H9 (cell line): ENCODE measurements around the gene TNRC18. TPM values are rescaled to one million over a fixed set of nuclear protein-coding genes. Genes with fewer than 3 reads are reported as not detected.

Experiments
- DNase-seq: peaks from one replicate; pipeline ENCODE4 v3.0.0-alpha.2; 2017
- H2AFZ ChIP-seq: one replicate; pipeline ENCODE4 v1.6.1; 2013; ENCODE audit warnings: mild to moderate bottlenecking, low read length, control low read depth, moderate library complexity
- H2AK5ac ChIP-seq: 2 replicates; pipeline ENCODE4 v1.6.1; 2013; ENCODE audit warnings: low read length, control low read depth, mixed read lengths; ENCODE audit not compliant: insufficient read length
- H2BK120ac ChIP-seq: one replicate; pipeline ENCODE4 v1.6.1; 2013; ENCODE audit warnings: low read depth, mild to moderate bottlenecking, low read length, control low read depth, inconsistent platforms; ENCODE audit not compliant: poor library complexity, severe bottlenecking
- H2BK12ac ChIP-seq: 2 replicates; pipeline ENCODE4 v1.6.1; 2013; ENCODE audit warnings: low read length, control low read depth, mixed read lengths, low read depth; ENCODE audit not compliant: insufficient read length
- H2BK15ac ChIP-seq: 2 replicates; pipeline ENCODE4 v1.6.1; 2013; ENCODE audit warnings: low read depth, low read length, control low read depth
- H2BK20ac ChIP-seq: one replicate; pipeline ENCODE4 v1.6.1; 2013; ENCODE audit warnings: low read depth, mild to moderate bottlenecking, low read length, control low read depth, inconsistent platforms; ENCODE audit not compliant: poor library complexity, severe bottlenecking
- H2BK5ac ChIP-seq: 2 replicates; pipeline ENCODE4 v1.6.1; 2013; ENCODE audit warnings: low read length, control low read depth, mixed read lengths; ENCODE audit not compliant: insufficient read length
- H3K14ac ChIP-seq: 2 replicates; pipeline ENCODE4 v1.6.1; 2013; ENCODE audit warnings: low read length, control low read depth; ENCODE audit not compliant: insufficient read depth
- H3K18ac ChIP-seq: 2 replicates; pipeline ENCODE4 v1.6.1; 2013; ENCODE audit warnings: low read depth, mild to moderate bottlenecking, mixed read lengths, low read length, control low read depth; ENCODE audit not compliant: insufficient read length
- H3K23ac ChIP-seq: 2 replicates; pipeline ENCODE4 v1.6.1; 2013; ENCODE audit warnings: low read length, control low read depth, mixed read lengths, low read depth; ENCODE audit not compliant: insufficient read length
- H3K23me2 ChIP-seq: 2 replicates; pipeline ENCODE4 v1.6.1; 2013; ENCODE audit warnings: low read depth, mild to moderate bottlenecking, mixed read lengths, low read length, control low read depth; ENCODE audit not compliant: insufficient read length, poor library complexity, severe bottlenecking
- H3K27ac ChIP-seq: 2 replicates; pipeline ENCODE4 v1.5.1; 2013; ENCODE audit warnings: low read length, control low read depth, mixed read lengths, low read depth; ENCODE audit not compliant: insufficient read length
- H3K27me3 ChIP-seq: 2 replicates; pipeline ENCODE4 v1.6.1; 2013; ENCODE audit warnings: low read length, control low read depth, inconsistent platforms; ENCODE audit not compliant: insufficient read depth
- H3K4ac ChIP-seq: 2 replicates; pipeline ENCODE4 v1.6.1; 2013; ENCODE audit warnings: low read depth, mild to moderate bottlenecking, control low read depth, inconsistent platforms, low read length, moderate library complexity
- H3K4me1 ChIP-seq: 2 replicates; pipeline ENCODE4 v1.6.1; 2013; ENCODE audit warnings: low read length, control low read depth, inconsistent platforms; ENCODE audit not compliant: insufficient read depth
- H3K4me2 ChIP-seq: 2 replicates; pipeline ENCODE4 v1.6.1; 2013; ENCODE audit warnings: low read length, control low read depth, mixed read lengths; ENCODE audit not compliant: insufficient read length, insufficient read depth
- H3K56ac ChIP-seq: 2 replicates; pipeline ENCODE4 v1.6.1; 2013; ENCODE audit warnings: low read depth, mild to moderate bottlenecking, mixed read lengths, low read length, control low read depth; ENCODE audit not compliant: insufficient read length
- H3K79me1 ChIP-seq: 2 replicates; pipeline ENCODE4 v1.6.1; 2013; ENCODE audit warnings: low read depth, mild to moderate bottlenecking, moderate library complexity, low read length, control low read depth, inconsistent platforms; ENCODE audit not compliant: insufficient read depth, poor library complexity, severe bottlenecking
- H3K79me2 ChIP-seq: 2 replicates; pipeline ENCODE4 v1.6.1; 2013; ENCODE audit warnings: low read length, control low read depth, inconsistent platforms; ENCODE audit not compliant: insufficient read depth
- H3K9ac ChIP-seq: 2 replicates; pipeline ENCODE4 v1.6.1; 2013; ENCODE audit warnings: low read length, control low read depth, mixed read lengths; ENCODE audit not compliant: insufficient read length; ENCODE audit errors: extremely low read depth
- H3K9me3 ChIP-seq: one replicate; pipeline ENCODE4 v1.6.1; 2013; ENCODE audit warnings: low read depth, low read length, inconsistent platforms; ENCODE audit not compliant: control insufficient read depth
- H3T11ph ChIP-seq: one replicate; pipeline ENCODE4 v1.6.1; 2013; ENCODE audit warnings: mild to moderate bottlenecking, low read length, control low read depth, inconsistent platforms
- H4K20me1 ChIP-seq: one replicate; pipeline ENCODE4 v1.6.1; 2013; ENCODE audit not compliant: control insufficient read depth, insufficient read length, insufficient read depth
- H4K5ac ChIP-seq: 2 replicates; pipeline ENCODE4 v1.6.1; 2013; ENCODE audit warnings: low read depth, mild to moderate bottlenecking, mixed read lengths, low read length, control low read depth; ENCODE audit not compliant: insufficient read length
- H4K8ac ChIP-seq: replicated peaks from 2 replicates; pipeline ENCODE4 v1.6.1; 2013; ENCODE audit warnings: low read length, control low read depth, mixed read lengths, low read depth; ENCODE audit not compliant: insufficient read length
- H4K91ac ChIP-seq: 2 replicates; pipeline ENCODE4 v1.6.1; 2013; ENCODE audit warnings: low read depth, mild to moderate bottlenecking, moderate library complexity, mixed read lengths, low read length, control low read depth; ENCODE audit not compliant: insufficient read length
- H3K27ac Mint-ChIP-seq, 3 experiments: 2 replicates in 2 of 3; 3 replicates in 1 of 3; pipeline ENCODE4 v1.8.0; 2020 to 2021; ENCODE audit warnings: mixed read lengths in 3 of 3, mild to moderate bottlenecking in 1 of 3, moderate library complexity in 1 of 3
- H3K27me3 Mint-ChIP-seq: 2 replicates; pipeline ENCODE4 v1.8.0; 2021; ENCODE audit warnings: low read depth, mild to moderate bottlenecking, moderate library complexity, mixed read lengths
- H3K36me3 Mint-ChIP-seq, 3 experiments: 2 replicates in 2 of 3; 3 replicates in 1 of 3; pipeline ENCODE4 v1.8.0; 2020 to 2021; ENCODE audit warnings: low read depth in 3 of 3, mixed read lengths in 3 of 3; ENCODE audit not compliant: insufficient read depth in 1 of 3
- H3K4me1 Mint-ChIP-seq, 2 experiments: 2 replicates each; pipeline ENCODE4 v1.8.0; 2020; ENCODE audit warnings: mixed read lengths in 2 of 2
- H3K4me3 Mint-ChIP-seq, 2 experiments: 2 replicates in 1 of 2; 3 replicates in 1 of 2; pipeline ENCODE4 v1.8.0; 2020 to 2021; ENCODE audit warnings: mild to moderate bottlenecking in 2 of 2, mixed read lengths in 2 of 2, moderate library complexity in 1 of 2
- H3K9me3 Mint-ChIP-seq, 2 experiments: 2 replicates in 1 of 2; 3 replicates in 1 of 2; pipeline ENCODE4 v1.8.0; 2020; ENCODE audit warnings: mild to moderate bottlenecking in 2 of 2, mixed read lengths in 2 of 2, moderate library complexity in 1 of 2
- CTCF ChIP-seq: fragments of 200-600 bp; sonication (generic); conservative IDR thresholded peaks from 3 replicates; pipeline ENCODE4 v1.8.0; 2021; ENCODE audit warnings: antibody characterized with exemption, mild to moderate bottlenecking
- WGBS: extraction: QIAGEN DNeasy Blood & Tissue Kit; methylation state at CpG from one replicate; pipeline ENCODE4 v1.1.7; 2013; ENCODE audit warnings: missing lambda C conversion rate, low lambda C conversion rate, mixed read lengths; ENCODE audit not compliant: insufficient read length; ENCODE audit errors: extremely low coverage; 5-methylcytosine and 5-hydroxymethylcytosine counted together
- total RNA-seq: library from RNA; stranded (reverse); gene quantifications from 2 replicates; pipeline ENCODE4 v1.2.1, GENCODE V29; 2021

TNRC18 gene
- total RNA-seq, 1 experiment from 2014 or later = 21.2 TPM

DNA sequence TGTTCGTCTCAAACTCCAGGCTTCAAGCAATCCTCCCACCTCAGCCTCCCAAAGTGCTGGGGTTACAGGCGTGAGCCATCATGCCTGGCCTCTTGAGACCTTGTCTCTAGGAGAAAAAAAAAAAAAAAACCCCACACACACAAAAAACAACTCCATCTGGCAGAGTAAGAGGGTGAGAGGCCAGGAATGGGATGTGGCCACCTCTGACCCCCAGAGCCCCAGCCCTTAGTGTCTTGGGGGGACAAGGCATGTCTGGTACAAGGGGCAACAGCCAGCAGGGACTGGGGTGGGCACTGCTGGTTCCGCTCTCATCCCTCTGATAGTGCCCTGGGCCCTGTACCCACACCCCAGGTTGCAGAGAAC, 15.6 kb upstream of the TNRC18 start:
- H3K4me3 Mint-ChIP-seq = no peak overlapping the region
- no peak overlapping the region for H3K23ac ChIP-seq
- H3K27me3 Mint-ChIP-seq = peaks cover 51% of the 10 kb centered on the region
- H2BK5ac ChIP-seq = no peak overlapping the region
- H3K9me3 Mint-ChIP-seq = peaks cover 10 to 12% of the 10 kb centered on the region in 2 experiments; a peak in 3 of 5 replicates
- H4K5ac ChIP-seq = no peak overlapping the region
- no peaks in the 10 kb centered on the region for H3K23me2 ChIP-seq
- H3K9me3 ChIP-seq = no peaks in the 10 kb centered on the region
- no CpG with 5 or more reads among the region's 3 CpGs for WGBS
- H3K36me3 Mint-ChIP-seq = peaks cover 2 to 11% (median 7%) of the 10 kb centered on the region in 3 experiments; a peak in 5 of 7 replicates
- H3K79me1 ChIP-seq = no peaks in the 10 kb centered on the region
- no peaks in the 10 kb centered on the region for H3K79me2 ChIP-seq
- H4K91ac ChIP-seq = no peak overlapping the region
- no peak overlapping the region for H3K9ac ChIP-seq
- H4K8ac ChIP-seq = no peak overlapping the region
- H3K27me3 ChIP-seq = no peaks in the 10 kb centered on the region
- H2BK12ac ChIP-seq = no peak overlapping the region
- no peak overlapping the region for H3K18ac ChIP-seq
- H3K27ac ChIP-seq = no peak overlapping the region
- H3K14ac ChIP-seq = no peak overlapping the region
- H4K20me1 ChIP-seq = no peaks in the 10 kb centered on the region
- no peak overlapping the region for H3K4ac ChIP-seq
- H3K4me1 ChIP-seq = no peaks in the 10 kb centered on the region
- H2AFZ ChIP-seq = no peak overlapping the region
- H2AK5ac ChIP-seq = no peak overlapping the region
- no peak overlapping the region for H3T11ph ChIP-seq
- no peak overlapping the region for H2BK120ac ChIP-seq
- no peak overlapping the region for H3K27ac Mint-ChIP-seq
- no peak overlapping the region for H3K56ac ChIP-seq
- no peak overlapping the region for H2BK15ac ChIP-seq
- no peak overlapping the region for H3K4me2 ChIP-seq
- no peak for TF ChIP-seq CTCF
- no peak for DNase-seq
- H2BK20ac ChIP-seq = no peak overlapping the region
- peaks cover 0 to 6% of the 10 kb centered on the region in 2 experiments; a peak in 2 of 4 replicates for H3K4me1 Mint-ChIP-seq
